GM18526 (cell line): Measurements from ENCODE around the gene CLTC.

Experiments
- POLR2A ChIP-seq: IDR thresholded peaks from 3 replicates; pipeline ENCODE4 v1.6.1; 2011; ENCODE audit not compliant: insufficient read length; ENCODE audit errors: extremely low read depth

CLTC gene

GRCh38 chr17:59695945-59696681 lies 76.4 kb downstream of the CLTC start:
- TF ChIP-seq POLR2A, result no peak

DNA sequence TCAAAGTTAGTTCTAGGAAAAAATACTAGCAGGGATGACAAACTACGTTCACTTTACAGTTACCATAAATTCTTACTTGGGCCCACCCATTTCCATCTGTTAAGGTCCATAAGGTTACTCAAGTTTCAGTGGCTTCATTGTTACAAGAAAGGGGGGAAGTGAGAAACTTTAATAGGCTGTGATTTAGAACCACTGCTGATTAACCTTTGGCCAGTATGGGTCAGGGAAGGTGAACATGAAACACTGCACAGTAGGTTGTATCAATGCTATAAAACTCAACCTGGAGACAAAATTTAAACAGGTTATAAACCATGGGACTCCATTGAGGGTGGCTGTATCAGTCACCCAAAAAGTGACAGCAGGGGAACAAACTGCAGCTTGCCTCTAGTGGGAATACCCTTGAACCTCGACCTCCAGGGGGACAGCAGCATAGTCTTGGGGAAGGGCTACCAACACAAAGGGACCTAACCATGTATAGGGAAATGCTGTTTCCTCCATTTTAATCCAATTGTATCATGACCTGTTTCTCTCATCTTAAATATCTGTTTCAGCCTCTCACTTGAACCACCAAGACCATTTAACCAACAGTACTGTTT lies 77.1 kb downstream of the CLTC start:
- no peak for TF ChIP-seq POLR2A

- TF ChIP-seq POLR2A, result no peak
Measured at GRCh38 chr17:59698143-59698542, 78.4 kb downstream of the CLTC start.

DNA sequence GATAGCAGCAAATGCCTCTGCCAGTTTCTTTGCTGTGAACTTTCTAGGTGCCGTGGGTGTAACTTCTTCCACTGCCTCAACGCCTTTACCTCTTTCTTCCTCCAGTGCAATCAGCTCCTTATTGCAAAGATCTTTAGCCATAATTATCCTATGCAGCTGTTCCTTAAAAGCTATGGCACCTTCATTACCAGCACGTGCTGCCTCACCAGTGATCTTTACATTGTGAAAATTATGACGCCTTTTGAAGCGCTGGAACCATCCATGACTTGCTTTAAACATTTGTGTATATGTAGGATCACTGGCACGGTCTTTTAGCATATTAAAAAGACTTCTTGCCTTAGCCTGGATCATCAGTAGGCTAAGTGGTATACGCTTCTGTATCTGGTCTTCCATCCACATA lies 79.5 kb downstream of the CLTC start:
- no peak for TF ChIP-seq POLR2A

DNA sequence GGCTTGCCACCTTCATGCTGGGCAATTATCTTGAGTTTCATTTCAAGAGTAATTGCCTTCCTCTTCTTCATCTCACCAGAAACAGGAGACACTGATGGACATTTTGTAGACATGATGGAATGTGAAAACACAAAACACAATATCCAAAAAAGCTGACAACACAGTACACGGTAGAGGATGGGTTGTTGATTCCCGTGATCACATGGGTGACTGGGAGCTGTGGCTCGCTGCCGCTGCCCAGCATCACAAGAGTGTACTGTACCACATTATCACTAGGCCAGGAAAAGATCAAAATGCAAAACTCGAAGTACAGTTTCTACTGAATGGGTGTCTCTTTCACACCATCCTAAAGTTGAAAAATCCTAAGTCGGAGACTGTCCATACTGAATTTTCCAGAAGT lies 80.1 kb downstream of the CLTC start:
- no peak for TF ChIP-seq POLR2A

- no peak for TF ChIP-seq POLR2A
Measured at GRCh38 chr17:59702304-59702703, 82.6 kb downstream of the CLTC start.

- peak; percentile 93 for TF ChIP-seq POLR2A
Measured at GRCh38 chr17:59707149-59707970, 87.7 kb downstream of the CLTC start, which contains the start of the genes PTRH2 and VMP1. PTRH2 (minus strand) TSS chr17:59707430; CDS start chr17:59697978, 9,452 bp downstream. VMP1 (plus strand) TSS chr17:59707654; CDS start chr17:59731447, 23,793 bp downstream.

DNA sequence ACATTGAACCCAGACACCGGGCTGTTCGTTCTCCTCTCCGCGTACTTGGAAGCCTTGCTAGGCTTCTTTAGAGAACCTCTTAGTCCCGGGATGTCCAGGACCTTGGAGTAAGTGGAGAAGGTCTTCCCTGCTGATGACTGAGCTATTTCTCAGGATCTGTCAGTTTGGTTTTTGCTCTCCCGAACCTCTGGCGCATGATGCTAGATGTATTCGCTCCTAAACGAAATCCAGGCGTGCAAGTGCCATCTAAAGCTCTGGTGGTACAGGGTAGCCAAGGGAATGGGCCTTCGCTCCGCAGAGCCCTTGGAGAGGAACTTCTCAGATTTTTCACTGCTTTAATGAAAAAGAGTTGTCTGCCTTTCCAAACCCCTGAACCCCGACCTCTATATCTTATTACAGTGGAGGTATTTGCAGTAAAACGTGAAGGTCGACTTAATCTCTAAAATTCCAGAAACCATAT lies 88.3 kb downstream of the CLTC start:
- TF ChIP-seq POLR2A, result no peak

DNA sequence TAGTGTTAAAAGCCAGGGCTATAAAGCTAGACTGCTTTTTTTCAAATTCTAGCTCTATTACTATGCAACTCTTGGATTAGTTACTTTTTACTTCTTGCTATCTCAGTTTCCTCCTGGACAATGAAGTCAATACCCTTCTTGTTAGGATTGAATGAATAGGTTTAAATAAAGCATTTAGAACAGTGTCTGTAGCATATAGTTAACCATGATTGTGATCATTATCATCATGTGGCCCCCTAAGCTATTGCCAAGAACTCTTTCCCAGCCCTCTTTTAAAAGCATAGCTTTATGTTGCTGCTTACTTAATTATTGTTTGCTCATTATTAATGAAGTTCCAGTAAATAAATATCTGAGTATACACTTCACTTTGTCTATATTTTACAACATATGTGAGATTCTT lies 92.2 kb downstream of the CLTC start:
- no peak for TF ChIP-seq POLR2A

DNA sequence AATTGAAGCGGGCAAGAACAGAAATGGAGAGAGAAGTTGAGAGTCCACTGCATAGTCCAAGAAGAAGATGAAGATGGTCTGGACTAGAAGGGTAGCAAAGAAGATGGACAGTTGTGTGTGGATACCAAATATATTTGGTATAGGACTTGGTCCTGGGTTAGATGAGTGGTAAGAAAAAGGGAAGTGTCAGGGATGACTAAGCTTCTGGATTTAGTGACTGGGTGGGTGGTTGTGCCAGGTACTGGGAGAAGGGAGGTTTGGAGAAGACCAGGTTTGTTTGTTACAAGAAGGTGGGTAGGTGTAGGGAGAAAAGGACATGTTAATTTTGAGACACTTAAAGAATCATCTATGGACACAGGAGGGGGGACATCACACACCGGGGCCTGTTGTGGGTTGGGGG lies 93.2 kb downstream of the CLTC start:
- TF ChIP-seq POLR2A, result no peak

DNA sequence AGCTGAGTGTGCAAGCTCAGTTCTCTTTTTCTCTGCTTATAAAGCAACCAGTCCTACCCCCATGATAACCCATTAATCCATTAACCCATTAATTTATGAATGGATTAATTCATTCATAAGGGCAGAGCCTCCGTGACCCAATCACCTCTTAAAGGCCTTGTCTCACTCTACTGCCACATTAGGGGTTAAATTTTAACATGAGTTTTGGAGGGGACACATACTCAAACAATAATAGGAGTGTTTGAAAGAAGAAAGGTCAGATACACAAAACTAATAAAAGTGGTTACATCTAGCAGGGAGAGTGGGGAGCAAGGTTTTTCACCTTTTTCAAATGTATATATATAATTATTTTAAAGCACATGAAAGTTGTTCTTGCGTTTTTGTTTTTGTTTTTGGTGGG lies 94.6 kb downstream of the CLTC start:
- TF ChIP-seq POLR2A, result no peak

- TF ChIP-seq POLR2A, result no peak
Measured at GRCh38 chr17:59716427-59716826, 96.7 kb downstream of the CLTC start.

DNA sequence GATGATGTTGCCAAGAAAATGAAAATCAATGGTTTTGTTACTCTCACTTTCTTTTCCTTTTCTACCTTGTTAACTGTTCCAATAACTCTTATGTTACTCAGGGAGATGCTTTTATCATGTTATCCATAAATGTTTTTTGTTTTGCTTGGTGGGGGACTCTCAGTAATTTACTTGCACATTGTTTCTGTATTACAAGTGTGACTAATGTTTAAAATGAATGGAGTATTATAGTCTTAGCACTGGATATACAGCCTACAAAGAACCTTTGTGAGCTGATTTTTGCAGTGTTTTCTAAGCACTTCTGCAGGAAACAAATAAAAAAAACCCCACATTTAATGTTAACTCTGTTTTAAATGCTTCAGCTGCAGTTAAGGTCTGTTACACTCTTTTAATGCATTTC lies 99.8 kb downstream of the CLTC start:
- TF ChIP-seq POLR2A, result no peak

GRCh38 chr17:59722623-59723022 lies 102.9 kb downstream of the CLTC start:
- TF ChIP-seq POLR2A, result no peak

- TF ChIP-seq POLR2A, result no peak
Measured at GRCh38 chr17:59723041-59723440, 103.3 kb downstream of the CLTC start.

DNA sequence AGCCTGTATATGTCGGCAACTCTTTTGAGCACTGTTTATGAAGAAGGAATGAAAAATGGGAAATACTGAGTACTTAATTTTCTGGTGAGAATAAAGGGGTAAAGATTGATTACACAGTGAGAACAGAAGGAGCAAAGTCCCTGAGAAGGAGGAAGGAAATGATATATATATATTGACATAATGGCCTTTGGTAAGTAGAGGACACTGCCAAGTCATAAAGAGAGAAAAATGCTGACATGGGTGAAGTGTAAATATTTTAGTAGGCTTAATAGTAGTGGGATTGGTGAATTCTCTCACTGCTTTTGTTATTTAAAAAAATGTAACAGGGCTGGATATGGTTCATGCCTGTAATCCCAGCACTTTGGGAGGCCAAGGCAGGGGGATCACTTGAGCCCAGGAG lies 103.9 kb downstream of the CLTC start:
- no peak for TF ChIP-seq POLR2A
